Measurements from ENCODE around the gene C22orf31.

Gene C22orf31

DNA sequence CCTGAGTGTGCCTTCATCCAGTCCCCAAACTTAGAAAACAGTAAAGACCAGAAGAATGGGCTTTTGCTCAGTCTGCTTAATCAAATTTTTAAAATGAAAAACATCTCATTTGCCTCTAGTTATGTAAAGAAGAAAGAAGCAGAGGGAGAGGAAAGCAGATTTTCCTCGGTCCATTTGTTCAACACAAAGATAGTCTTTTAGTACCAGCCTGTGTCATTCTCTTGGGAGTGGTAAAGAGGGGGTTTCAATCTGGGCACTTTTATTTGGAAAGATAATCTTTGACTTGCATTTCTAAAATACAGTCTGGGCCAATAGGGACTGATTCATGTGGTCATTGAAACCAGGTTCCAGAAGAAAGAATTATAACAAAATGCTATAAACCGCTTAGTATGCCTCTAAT is 40.7 kb upstream of the C22orf31 start:
- FAIRE-seq = no peak
- no peak for DNase-seq (ENCODE audit: insufficient read length, low spot score)
- TF ChIP-seq, protein P1, sequence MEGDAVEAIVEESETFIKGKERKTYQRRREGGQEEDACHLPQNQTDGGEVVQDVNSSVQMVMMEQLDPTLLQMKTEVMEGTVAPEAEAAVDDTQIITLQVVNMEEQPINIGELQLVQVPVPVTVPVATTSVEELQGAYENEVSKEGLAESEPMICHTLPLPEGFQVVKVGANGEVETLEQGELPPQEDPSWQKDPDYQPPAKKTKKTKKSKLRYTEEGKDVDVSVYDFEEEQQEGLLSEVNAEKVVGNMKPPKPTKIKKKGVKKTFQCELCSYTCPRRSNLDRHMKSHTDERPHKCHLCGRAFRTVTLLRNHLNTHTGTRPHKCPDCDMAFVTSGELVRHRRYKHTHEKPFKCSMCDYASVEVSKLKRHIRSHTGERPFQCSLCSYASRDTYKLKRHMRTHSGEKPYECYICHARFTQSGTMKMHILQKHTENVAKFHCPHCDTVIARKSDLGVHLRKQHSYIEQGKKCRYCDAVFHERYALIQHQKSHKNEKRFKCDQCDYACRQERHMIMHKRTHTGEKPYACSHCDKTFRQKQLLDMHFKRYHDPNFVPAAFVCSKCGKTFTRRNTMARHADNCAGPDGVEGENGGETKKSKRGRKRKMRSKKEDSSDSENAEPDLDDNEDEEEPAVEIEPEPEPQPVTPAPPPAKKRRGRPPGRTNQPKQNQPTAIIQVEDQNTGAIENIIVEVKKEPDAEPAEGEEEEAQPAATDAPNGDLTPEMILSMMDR (IDR thresholded peaks at IDR 0.05; ENCODE audit: insufficient read depth, missing control alignments) = no peak

- TF ChIP-seq, protein P1 (IDR thresholded peaks at IDR 0.05; ENCODE audit: insufficient read depth, missing control alignments) = no peak
- FAIRE-seq = no peak
- no peak for DNase-seq (ENCODE audit: insufficient read length, low spot score)
Measured at GRCh38 chr22:29098296-29098695, 36.7 kb upstream of the C22orf31 start.

DNA sequence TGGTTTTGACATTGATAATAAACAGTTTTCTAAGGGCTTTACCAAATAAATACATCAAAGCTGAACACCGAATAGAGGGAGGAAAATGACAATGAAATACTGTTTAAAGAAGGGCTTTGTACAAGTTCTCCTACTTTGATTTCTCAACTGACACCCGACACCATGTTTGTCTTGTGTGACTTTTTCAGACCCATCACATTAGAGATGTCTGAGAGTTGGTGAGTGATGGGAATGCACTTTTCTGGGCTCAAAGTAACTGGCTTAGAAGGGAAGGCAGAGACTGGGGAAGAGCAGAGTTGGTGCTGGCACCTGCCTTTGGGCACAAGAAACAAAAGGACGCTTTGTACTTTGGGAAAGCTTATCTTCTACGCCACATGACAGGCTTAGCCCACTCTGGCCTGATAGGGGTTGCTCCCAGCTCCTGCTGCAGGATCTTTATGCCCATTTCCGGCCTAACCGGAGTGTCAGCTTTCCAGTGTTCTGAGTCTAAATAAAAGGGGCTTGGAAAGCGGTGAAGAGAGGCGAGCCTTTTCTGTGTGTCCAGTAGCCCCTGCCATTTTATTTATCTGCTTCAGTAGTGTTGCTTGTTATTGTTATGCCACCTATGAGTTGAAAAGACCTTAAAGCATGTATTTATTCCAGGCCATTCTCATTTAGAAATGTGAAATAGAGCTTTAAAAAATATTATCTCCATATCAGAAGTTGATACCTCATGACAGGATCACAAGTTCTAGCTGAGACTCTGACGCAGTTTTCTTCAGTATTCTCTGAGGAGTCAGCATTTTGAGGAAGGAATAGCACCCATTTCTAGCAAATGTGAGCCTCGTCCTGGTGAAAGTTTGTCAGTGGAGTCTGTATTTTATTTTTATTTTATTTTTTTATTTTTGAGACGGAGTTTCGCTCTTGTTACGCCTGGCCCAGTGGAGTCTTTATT is 35.4 kb upstream of the C22orf31 start:
- TF ChIP-seq, protein P1 (IDR thresholded peaks at IDR 0.05; ENCODE audit: insufficient read depth, missing control alignments) = no peak
- FAIRE-seq = no peak
- DNase-seq (ENCODE audit: insufficient read length, low spot score) = no peak

- TF ChIP-seq, protein P1 (IDR thresholded peaks at IDR 0.05; ENCODE audit: insufficient read depth, missing control alignments) = no peak
- DNase-seq (ENCODE audit: insufficient read length, low spot score) (no peak), FAIRE-seq (no peak)
Measured at GRCh38 chr22:29095459-29095858, 33.8 kb upstream of the C22orf31 start.

GRCh38 chr22:29093501-29094300 is 32.1 kb upstream of the C22orf31 start:
- FAIRE-seq (no peak), DNase-seq (ENCODE audit: insufficient read length, low spot score) (no peak)
- TF ChIP-seq, protein P1 (IDR thresholded peaks at IDR 0.05; ENCODE audit: insufficient read depth, missing control alignments) = no peak

DNA sequence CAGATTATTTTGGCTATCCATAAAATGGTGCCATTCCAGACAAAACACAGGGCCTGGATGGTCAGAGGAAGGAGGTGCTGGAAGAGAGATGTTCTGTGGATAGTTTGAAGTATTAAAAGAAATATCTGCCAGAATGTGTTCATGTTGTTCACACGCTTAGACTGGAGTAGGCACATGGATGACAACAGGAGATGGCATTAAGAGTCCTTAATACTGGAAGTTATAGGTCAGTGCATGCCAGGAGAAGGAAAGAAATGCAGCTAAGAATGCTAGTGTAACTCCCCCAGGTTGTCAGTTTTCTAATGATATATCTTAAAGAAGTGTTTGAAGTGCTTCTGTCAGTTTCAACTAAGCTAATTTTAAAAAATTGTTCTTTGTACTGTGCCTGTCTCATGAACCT is 31.4 kb upstream of the C22orf31 start:
- TF ChIP-seq, protein P1 (IDR thresholded peaks at IDR 0.05; ENCODE audit: insufficient read depth, missing control alignments) = no peak
- FAIRE-seq (no peak), DNase-seq (ENCODE audit: insufficient read length, low spot score) (no peak)

Data from D721Med (cell line).